Spleen (tissue), 7 donors: ENCODE results near the gene ZNF536.

Experiments
- CTCF ChIP-seq, 11 experiments: fragments of 200-600 bp in 7 of 11; fragments of 450-650 bp in 4 of 11; sonication (generic) in 4 of 11; IDR thresholded peaks in 8 of 11; conservative IDR thresholded peaks in 3 of 11; 1 replicate in 7 of 11; 2 replicates in 4 of 11; pipeline versions ENCODE4 v1.4.0 to v1.8.0; 2016 to 2021; ENCODE audit warnings: antibody characterized with exemption in 11 of 11, inconsistent platforms in 4 of 11, mild to moderate bottlenecking in 1 of 11
- POLR2AphosphoS5 ChIP-seq, 3 donors: sonication (generic); formaldehyde crosslinking; IDR thresholded peaks; one replicate each; pipeline ENCODE4 v1.5.1; 2017; ENCODE audit warnings: antibody characterized with exemption in 3 of 3
- donor health status: DM: no; HTN: no; CAD: no; lungs with moderate emphysema.
- donor health status: DM: no; HTN: no; CAD: no.
- donor health status: DM: no; HTN: no; CAD: no.

- TF ChIP-seq CTCF (IDR thresholded peaks at IDR 0.05 in 8 of 11, conservative IDR thresholded peaks at IDR 0.05 in 3 of 11), result no peak
- no peak for TF ChIP-seq POLR2AphosphoS5 (IDR thresholded peaks at IDR 0.05)
Observed at GRCh38 chr19:30587869-30588268, 215.7 kb downstream of the ZNF536 start.
